Ascending aorta (tissue), 2 donors: ENCODE measurements around the gene TNKS1BP1. TPM values are rescaled to one million over a fixed set of nuclear protein-coding genes. Genes with fewer than 3 reads are reported as not detected.

Experiments
- DNase-seq, 2 donors: peaks; one replicate each; pipeline ENCODE4 v3.0.0-alpha.2; 2019; ENCODE audit warnings: low spot score in 2 of 2
- H3K27ac ChIP-seq, 2 donors: fragments of 200-600 bp; sonication (generic); one replicate each; pipeline ENCODE4 v1.5.1; 2016 to 2017; ENCODE audit warnings: mild to moderate bottlenecking in 1 of 2
- H3K27me3 ChIP-seq: fragments of 200-600 bp; sonication (generic); one replicate; pipeline ENCODE4 v1.5.1; 2017
- H3K36me3 ChIP-seq, 2 donors: fragments of 200-600 bp; sonication (generic); one replicate each; pipeline ENCODE4 v1.5.1; 2016
- H3K4me1 ChIP-seq, 2 donors: fragments of 200-600 bp; sonication (generic); one replicate each; pipeline ENCODE4 v1.5.1; 2016 to 2017; ENCODE audit warnings: mild to moderate bottlenecking in 1 of 2
- H3K4me3 ChIP-seq, 2 donors: fragments of 200-600 bp; sonication (generic); one replicate each; pipeline ENCODE4 v1.5.1; 2016 to 2017; ENCODE audit warnings: mild to moderate bottlenecking in 1 of 2
- H3K9me3 ChIP-seq, 2 donors: fragments of 200-600 bp; sonication (generic); one replicate each; pipeline ENCODE4 v1.5.1; 2016
- CTCF ChIP-seq, 3 experiments: fragments of 200-600 bp in 2 of 3; fragments of 450-650 bp in 1 of 3; sonication (generic) in 2 of 3; IDR thresholded peaks; one replicate each; pipeline ENCODE4 v1.5.1; 2016 to 2019; ENCODE audit warnings: antibody characterized with exemption in 3 of 3, mild to moderate bottlenecking in 1 of 3, moderate library complexity in 1 of 3
- intact Hi-C: fragments of 100-400 bp; cut with DNase I; formaldehyde crosslinking; loops from one replicate; pipeline ENCODE4 v1.15.1; 2023
- total RNA-seq: library from RNA; depleted of rRNA; stranded (reverse); fragments of >200 nt; gene quantifications from one replicate; pipeline ENCODE4 v1.1.0, GENCODE V29; 2016

TNKS1BP1 gene
- 131 TPM for total RNA-seq

GRCh38 chr11:57324886-57325734 lies at the start of gene TNKS1BP1:
Gene TNKS1BP1 (minus strand): TSS chr11:57324952. CDS start chr11:57321885, 3,067 bp downstream.
- Histone ChIP-seq H3K27me3 (no peaks in the 10 kb centered on the region), H3K9me3 (no peaks in the 10 kb centered on the region), H3K4me3 (peak within 1 kb of the TSS; percentile 90 to 94), H3K36me3 (peaks cover 9 to 40% of the 10 kb centered on the region in 2 donors), H3K27ac (peak within 1 kb of the TSS; percentile 94 to 98), H3K4me1 (peaks cover 8 to 28% of the 10 kb centered on the region in 2 donors)
- no peak for TF ChIP-seq CTCF (IDR thresholded peaks at IDR 0.05)
- DNase-seq, result peak; percentile 97 to 99
- intact Hi-C loops, result loop anchor here (1.0 to 10.0 kb wide), 5 partner anchors 10 to 1253 kb away; partner anchors contain the start of genes SLC43A3, SSRP1 and TIMM10

DNA sequence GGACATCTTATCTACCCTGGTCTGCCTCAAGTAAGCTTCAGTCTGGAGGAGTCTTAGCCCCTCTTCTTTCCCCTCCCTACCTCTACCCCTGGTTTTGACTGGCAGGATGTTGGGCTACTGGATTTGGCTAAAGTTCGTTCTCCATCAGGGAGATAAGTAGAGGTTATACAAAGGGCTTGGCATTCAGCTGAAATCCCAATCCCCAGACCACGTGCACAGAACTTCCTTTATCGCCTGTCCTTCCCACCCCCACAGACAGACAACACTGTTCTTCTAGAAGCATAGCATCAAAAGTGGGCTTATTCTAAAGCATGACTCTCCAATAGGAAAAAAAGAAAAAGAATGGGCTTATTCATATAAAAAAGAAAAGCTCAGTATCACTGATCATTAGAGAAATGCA lies 48.4 kb upstream of the TNKS1BP1 start:
- TF ChIP-seq CTCF (IDR thresholded peaks at IDR 0.05), result no peak

GRCh38 chr11:57370941-57371340 lies 46.2 kb upstream of the TNKS1BP1 start:
- no peaks in the 10 kb centered on the region for H3K4me1 ChIP-seq
- H3K9me3 ChIP-seq, result no peaks in the 10 kb centered on the region
- no peaks in the 10 kb centered on the region for H3K27me3 ChIP-seq
- H3K27ac ChIP-seq, result no peak overlapping the region
- intact Hi-C loops, result no loop called here
- no peaks in the 10 kb centered on the region for H3K36me3 ChIP-seq
- no peak for DNase-seq
- TF ChIP-seq CTCF (IDR thresholded peaks at IDR 0.05), result no peak
- H3K4me3 ChIP-seq, result no peak overlapping the region

More for the DNA sequence above, 48.4 kb upstream of the TNKS1BP1 start:
- H3K4me3 ChIP-seq, result no peak overlapping the region
- H3K36me3 ChIP-seq, result no peaks in the 10 kb centered on the region
- H3K27ac ChIP-seq, result no peak overlapping the region
- intact Hi-C loops, result no loop called here
- no peaks in the 10 kb centered on the region for H3K9me3 ChIP-seq
- H3K27me3 ChIP-seq, result no peaks in the 10 kb centered on the region
- no peaks in the 10 kb centered on the region for H3K4me1 ChIP-seq
- DNase-seq, result no peak

GRCh38 chr11:57370251-57370650 lies 45.5 kb upstream of the TNKS1BP1 start:
- no peak for DNase-seq
- no peak overlapping the region for H3K4me3 ChIP-seq
- no peak for TF ChIP-seq CTCF (IDR thresholded peaks at IDR 0.05)

DNA sequence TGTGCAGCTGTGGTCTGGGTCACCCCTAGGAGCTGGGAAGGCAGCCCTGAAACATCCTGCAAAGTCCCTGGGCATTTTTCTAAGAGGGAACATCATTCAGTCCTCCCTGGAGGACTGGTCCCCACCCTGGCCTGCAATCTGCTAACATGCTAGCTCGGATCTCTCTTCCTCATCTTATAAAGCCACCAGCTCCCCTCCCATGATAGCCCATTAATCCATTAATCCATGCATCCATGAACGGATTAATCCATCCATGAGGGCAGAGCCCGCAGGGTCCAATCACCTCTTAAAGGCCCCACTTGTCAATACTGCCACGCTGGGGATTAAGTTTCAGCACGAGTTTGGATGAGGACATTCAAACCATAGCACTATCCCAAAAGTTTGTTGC lies 44.1 kb upstream of the TNKS1BP1 start:
- Histone ChIP-seq H3K27ac (no peak overlapping the region), H3K27me3 (no peaks in the 10 kb centered on the region), H3K36me3 (no peaks in the 10 kb centered on the region), H3K9me3 (no peaks in the 10 kb centered on the region), H3K4me1 (no peaks in the 10 kb centered on the region), H3K4me3 (no peak overlapping the region)
- TF ChIP-seq CTCF (IDR thresholded peaks at IDR 0.05), result no peak
- no peak for DNase-seq
- intact Hi-C loops, result no loop called here

More at GRCh38 chr11:57370251-57370650, 45.5 kb upstream of the TNKS1BP1 start:
- no peaks in the 10 kb centered on the region for H3K4me1 ChIP-seq
- no peaks in the 10 kb centered on the region for H3K27me3 ChIP-seq
- H3K9me3 ChIP-seq, result no peaks in the 10 kb centered on the region
- intact Hi-C loops, result no loop called here
- H3K36me3 ChIP-seq, result no peaks in the 10 kb centered on the region
- H3K27ac ChIP-seq, result no peak overlapping the region
